SK-N-SH (cell line): Measurements from ENCODE around the gene DSCAM. TPM values are rescaled to one million over a fixed set of nuclear protein-coding genes. Genes with fewer than 3 reads are reported as not detected.

Source experiments
- CTCF ChIA-PET: fragments of 300-600, 350-600 bp; formaldehyde crosslinking; extraction: SDS; loops from one replicate; lab custom pipeline; 2021; lab: Yijun Ruan, JAX
- POLR2A ChIA-PET: fragments of 350-600 bp; sonication (Branson Sonifier 250); formaldehyde crosslinking; extraction: SDS; loops from one replicate; lab custom pipeline; 2020; ENCODE audit warnings: antibody characterized with exemption, inconsistent platforms; lab: Yijun Ruan, JAX
- DNase-seq: peaks from one replicate; pipeline ENCODE4 v3.0.0; 2012
- H2AFZ ChIP-seq: fragments of 200-600 bp; sonication (generic); 2 replicates; pipeline ENCODE4 v1.8.1; 2016; ENCODE audit warnings: antibody characterized with exemption, mild to moderate bottlenecking, low read depth
- H3F3A ChIP-seq: fragments of 200-600 bp; sonication (generic); replicated peaks from 2 replicates; pipeline ENCODE3; 2016; ENCODE audit warnings: antibody characterized with exemption, mild to moderate bottlenecking; ENCODE audit not compliant: insufficient read depth
- H3K27ac ChIP-seq, 2 experiments: fragments of 200-500 bp in 1 of 2; fragments of 200-600 bp in 1 of 2; sonication (Bioruptor generic) in 1 of 2; sonication (generic), shearing (Covaris generic) in 1 of 2; 2 replicates each; pipeline versions ENCODE4 v1.5.1 to v1.6.1; 2014 to 2016; ENCODE audit warnings: low read depth in 2 of 2, inconsistent platforms in 1 of 2, low read length in 1 of 2, mild to moderate bottlenecking in 1 of 2, mixed read lengths in 1 of 2
- H3K27me3 ChIP-seq: fragments of 200-600 bp; sonication (generic), shearing (Covaris generic); 2 replicates; pipeline ENCODE4 v1.6.1; 2016; ENCODE audit warnings: mixed run types; ENCODE audit not compliant: insufficient read depth
- H3K36me3 ChIP-seq, 2 experiments: fragments of 200-500 bp in 1 of 2; fragments of 200-600 bp in 1 of 2; sonication (Bioruptor generic) in 1 of 2; sonication (generic) in 1 of 2; replicated peaks in 1 of 2; 2 replicates each; pipeline versions ENCODE3 to v1.5.1; 2014 to 2016; ENCODE audit warnings: low read length in 1 of 2, mild to moderate bottlenecking in 1 of 2; ENCODE audit not compliant: insufficient read depth in 2 of 2, control insufficient read depth in 1 of 2
- H3K4me1 ChIP-seq, 2 experiments: fragments of 200-500 bp in 1 of 2; fragments of 200-600 bp in 1 of 2; sonication (Bioruptor generic) in 1 of 2; sonication (generic), shearing (Covaris generic) in 1 of 2; 2 replicates each; pipeline versions ENCODE4 v1.5.1 to v1.6.1; 2014 to 2016; ENCODE audit warnings: low read depth in 1 of 2, low read length in 1 of 2, mixed run types in 1 of 2; ENCODE audit not compliant: insufficient read depth in 2 of 2, control insufficient read depth in 1 of 2
- H3K4me2 ChIP-seq: fragments of 200-600 bp; sonication (generic), shearing (Covaris generic); 2 replicates; pipeline ENCODE4 v1.6.1; 2017; ENCODE audit warnings: mixed run types
- H3K4me3 ChIP-seq, 2 experiments: fragments of 200-500 bp in 1 of 2; fragments of 200-600 bp in 1 of 2; sonication (Bioruptor generic) in 1 of 2; sonication (generic), shearing (Covaris generic) in 1 of 2; 2 replicates each; pipeline versions ENCODE4 v1.5.1 to v1.8.1; 2014 to 2016; ENCODE audit warnings: low read depth in 2 of 2, inconsistent platforms in 1 of 2, low read length in 1 of 2, mild to moderate bottlenecking in 1 of 2, mixed read lengths in 1 of 2, moderate library complexity in 1 of 2
- H3K79me2 ChIP-seq: fragments of 200-600 bp; sonication (generic); 2 replicates; pipeline ENCODE4 v1.8.1; 2017; ENCODE audit warnings: mild to moderate bottlenecking; ENCODE audit not compliant: insufficient read depth
- H3K9ac ChIP-seq: fragments of 200-600 bp; sonication (generic); 2 replicates; pipeline ENCODE4 v1.6.1; 2017; ENCODE audit warnings: mixed run types
- H3K9me2 ChIP-seq: fragments of 200-600 bp; sonication (generic); 2 replicates; pipeline ENCODE4 v1.6.1; 2017; ENCODE audit warnings: mixed run types
- H3K9me3 ChIP-seq: fragments of 200-600 bp; sonication (generic); 2 replicates; pipeline ENCODE4 v1.6.1; 2017; ENCODE audit warnings: mixed run types, mild to moderate bottlenecking, moderate library complexity
- H4K20me1 ChIP-seq: fragments of 200-600 bp; sonication (generic); 2 replicates; pipeline ENCODE4 v1.6.1; 2017; ENCODE audit warnings: mild to moderate bottlenecking, mixed run types; ENCODE audit not compliant: insufficient read depth
- FOSL2 ChIP-seq: IDR thresholded peaks from 2 replicates; pipeline ENCODE4 v1.4.0; 2012; ENCODE audit warnings: low read depth, mild to moderate bottlenecking, moderate library complexity, borderline replicate concordance
- GABPA ChIP-seq: IDR thresholded peaks from 2 replicates; pipeline ENCODE4 v1.4.0; 2012; ENCODE audit warnings: low read depth, mild to moderate bottlenecking
- JUND ChIP-seq: IDR thresholded peaks from 2 replicates; pipeline ENCODE4 v1.4.0; 2012
- MEF2A ChIP-seq: IDR thresholded peaks from 2 replicates; pipeline ENCODE4 v1.4.0; 2012; ENCODE audit warnings: low read depth, borderline replicate concordance
- MXI1 ChIP-seq: IDR thresholded peaks from 2 replicates; pipeline ENCODE4 v1.6.1; 2012; ENCODE audit warnings: mild to moderate bottlenecking, low read depth, low read length, improper control_type of control experiment
- NFIC ChIP-seq: IDR thresholded peaks from 2 replicates; pipeline ENCODE4 v1.4.0; 2012; ENCODE audit warnings: borderline replicate concordance
- RAD21 ChIP-seq: IDR thresholded peaks from 2 replicates; pipeline ENCODE4 v1.6.1; 2012; ENCODE audit warnings: mild to moderate bottlenecking, low read length
- SMC3 ChIP-seq: IDR thresholded peaks from 2 replicates; pipeline ENCODE4 v1.6.1; 2012; ENCODE audit warnings: low read depth, low read length, improper control_type of control experiment
- TEAD4 ChIP-seq: IDR thresholded peaks from 2 replicates; pipeline ENCODE4 v1.4.0; 2012; ENCODE audit warnings: mild to moderate bottlenecking, borderline replicate concordance; ENCODE audit not compliant: insufficient read depth
- WGBS: methylation state at CpG from one replicate; pipeline ENCODE4 v1.1.6; 2017; ENCODE audit warnings: low lambda C conversion rate; 5-methylcytosine and 5-hydroxymethylcytosine counted together
- polyA plus RNA-seq, 3 experiments: library from polyadenylated mRNA; depleted of rRNA; stranded (reverse); fragments of >200 nt; gene quantifications; 2 replicates each; pipeline ENCODE4 v1.2.3, GENCODE V29; 2012
- TF ChIP-seq, protein P1 (sequence below): IDR thresholded peaks from 2 replicates; pipeline ENCODE4 v1.4.0; 2012; ENCODE audit warnings: low read depth, borderline replicate concordance
- TF ChIP-seq, protein P2 (sequence below): fragments of 200-600 bp; sonication (generic); IDR thresholded peaks from 2 replicates; pipeline ENCODE4 v1.6.1; 2017; ENCODE audit warnings: antibody characterized with exemption, mild to moderate bottlenecking, moderate library complexity
- TF ChIP-seq, protein P3 (sequence below): fragments of 150-350 bp; IDR thresholded peaks from 2 replicates; pipeline ENCODE4 v1.6.1; 2017; ENCODE audit warnings: antibody characterized with exemption, low read length, low read depth, borderline replicate concordance
- TF ChIP-seq, protein P4 (sequence below): IDR thresholded peaks from 2 replicates; pipeline ENCODE4 v1.4.0; 2012; ENCODE audit warnings: low read depth

Gene DSCAM
- polyA plus RNA-seq, 1 of the 3 experiments (the other 2 are of a cell fraction), result not detected

DNA sequence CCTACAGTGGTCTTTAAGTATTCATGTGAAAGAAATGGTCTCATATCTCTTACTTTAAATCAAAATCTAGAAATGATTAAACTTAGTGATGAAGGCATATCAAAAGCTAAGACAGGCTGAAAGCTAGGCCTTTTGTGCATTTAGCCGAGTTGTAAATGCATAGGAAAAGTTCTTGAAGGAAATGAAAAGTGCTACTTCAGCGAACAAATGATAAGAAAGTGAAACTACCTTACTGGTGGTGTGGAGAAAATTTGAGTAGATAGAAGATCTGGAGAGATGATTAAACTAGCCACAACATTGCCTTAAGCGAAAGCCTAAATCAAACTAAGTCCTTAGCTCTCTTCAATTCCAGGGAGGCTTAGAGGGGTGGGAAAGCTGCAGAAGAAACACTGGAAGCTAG is 147.6 kb downstream of the DSCAM start:
- TF ChIP-seq, protein P1, sequence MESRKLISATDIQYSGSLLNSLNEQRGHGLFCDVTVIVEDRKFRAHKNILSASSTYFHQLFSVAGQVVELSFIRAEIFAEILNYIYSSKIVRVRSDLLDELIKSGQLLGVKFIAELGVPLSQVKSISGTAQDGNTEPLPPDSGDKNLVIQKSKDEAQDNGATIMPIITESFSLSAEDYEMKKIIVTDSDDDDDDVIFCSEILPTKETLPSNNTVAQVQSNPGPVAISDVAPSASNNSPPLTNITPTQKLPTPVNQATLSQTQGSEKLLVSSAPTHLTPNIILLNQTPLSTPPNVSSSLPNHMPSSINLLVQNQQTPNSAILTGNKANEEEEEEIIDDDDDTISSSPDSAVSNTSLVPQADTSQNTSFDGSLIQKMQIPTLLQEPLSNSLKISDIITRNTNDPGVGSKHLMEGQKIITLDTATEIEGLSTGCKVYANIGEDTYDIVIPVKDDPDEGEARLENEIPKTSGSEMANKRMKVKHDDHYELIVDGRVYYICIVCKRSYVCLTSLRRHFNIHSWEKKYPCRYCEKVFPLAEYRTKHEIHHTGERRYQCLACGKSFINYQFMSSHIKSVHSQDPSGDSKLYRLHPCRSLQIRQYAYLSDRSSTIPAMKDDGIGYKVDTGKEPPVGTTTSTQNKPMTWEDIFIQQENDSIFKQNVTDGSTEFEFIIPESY, result no peak
- TF ChIP-seq TEAD4 (no peak), RAD21 (no peak), MEF2A (no peak), GABPA (no peak)
- TF ChIP-seq, protein P2, sequence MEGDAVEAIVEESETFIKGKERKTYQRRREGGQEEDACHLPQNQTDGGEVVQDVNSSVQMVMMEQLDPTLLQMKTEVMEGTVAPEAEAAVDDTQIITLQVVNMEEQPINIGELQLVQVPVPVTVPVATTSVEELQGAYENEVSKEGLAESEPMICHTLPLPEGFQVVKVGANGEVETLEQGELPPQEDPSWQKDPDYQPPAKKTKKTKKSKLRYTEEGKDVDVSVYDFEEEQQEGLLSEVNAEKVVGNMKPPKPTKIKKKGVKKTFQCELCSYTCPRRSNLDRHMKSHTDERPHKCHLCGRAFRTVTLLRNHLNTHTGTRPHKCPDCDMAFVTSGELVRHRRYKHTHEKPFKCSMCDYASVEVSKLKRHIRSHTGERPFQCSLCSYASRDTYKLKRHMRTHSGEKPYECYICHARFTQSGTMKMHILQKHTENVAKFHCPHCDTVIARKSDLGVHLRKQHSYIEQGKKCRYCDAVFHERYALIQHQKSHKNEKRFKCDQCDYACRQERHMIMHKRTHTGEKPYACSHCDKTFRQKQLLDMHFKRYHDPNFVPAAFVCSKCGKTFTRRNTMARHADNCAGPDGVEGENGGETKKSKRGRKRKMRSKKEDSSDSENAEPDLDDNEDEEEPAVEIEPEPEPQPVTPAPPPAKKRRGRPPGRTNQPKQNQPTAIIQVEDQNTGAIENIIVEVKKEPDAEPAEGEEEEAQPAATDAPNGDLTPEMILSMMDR, result no peak
- TF ChIP-seq, protein P3, sequence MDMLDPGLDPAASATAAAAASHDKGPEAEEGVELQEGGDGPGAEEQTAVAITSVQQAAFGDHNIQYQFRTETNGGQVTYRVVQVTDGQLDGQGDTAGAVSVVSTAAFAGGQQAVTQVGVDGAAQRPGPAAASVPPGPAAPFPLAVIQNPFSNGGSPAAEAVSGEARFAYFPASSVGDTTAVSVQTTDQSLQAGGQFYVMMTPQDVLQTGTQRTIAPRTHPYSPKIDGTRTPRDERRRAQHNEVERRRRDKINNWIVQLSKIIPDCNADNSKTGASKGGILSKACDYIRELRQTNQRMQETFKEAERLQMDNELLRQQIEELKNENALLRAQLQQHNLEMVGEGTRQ, result no peak
- DNase-seq, result no peak
- Histone ChIP-seq H3K9ac (no peak overlapping the region), H3K36me3 (no peaks in the 10 kb centered on the region), H3K4me1 (no peaks in the 10 kb centered on the region), H3K9me3 (no peaks in the 10 kb centered on the region; the same call in 1 of the 2 replicates), H4K20me1 (no peaks in the 10 kb centered on the region), H3K4me2 (no peak overlapping the region), H2AFZ (no peak overlapping the region), H3K9me2 (no peaks in the 10 kb centered on the region), H3K27ac (no peak overlapping the region), H3K27me3 (no peaks in the 10 kb centered on the region), H3K79me2 (no peaks in the 10 kb centered on the region), H3F3A (no peaks in the 10 kb centered on the region), H3K4me3 (no peak overlapping the region)
- ChIA-PET CTCF (no interaction called here), POLR2A (no interaction called here)
- 18% methylated on average over 3 of the region's 3 CpGs for WGBS

DNA sequence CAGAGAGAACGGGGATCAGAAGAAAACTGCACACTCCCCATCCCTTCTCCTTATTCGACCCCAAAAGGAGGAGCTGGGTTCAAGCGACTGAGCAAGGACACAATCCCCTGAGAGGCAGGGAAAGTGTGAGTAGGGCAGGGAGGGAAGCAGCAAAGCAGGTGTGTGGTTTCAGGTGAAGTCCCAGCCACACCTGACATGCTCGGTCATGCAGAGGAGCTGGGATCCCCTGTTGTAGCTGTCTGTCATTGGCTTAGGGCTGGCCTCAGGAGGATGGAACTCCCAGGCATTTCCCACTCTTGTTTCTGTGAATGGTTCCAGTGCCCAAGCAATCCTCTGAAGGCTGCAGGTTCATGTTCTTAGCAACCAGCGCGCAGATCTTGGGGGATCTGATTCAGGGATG is 150.7 kb downstream of the DSCAM start:
- ChIA-PET CTCF (interaction anchor here (0.7 kb wide), 1 partner anchor 9 kb away, joined by 4 read pairs; no protein-coding TSS in a partner anchor), POLR2A (no interaction called here)
- no peak for DNase-seq
- no peak overlapping the region for H3K27ac ChIP-seq
- H3K9me3 ChIP-seq, result no peaks in the 10 kb centered on the region
- no peak overlapping the region for H3K4me2 ChIP-seq
- H4K20me1 ChIP-seq, result no peaks in the 10 kb centered on the region
- no peak overlapping the region for H2AFZ ChIP-seq
- no peaks in the 10 kb centered on the region for H3F3A ChIP-seq
- H3K36me3 ChIP-seq, result no peaks in the 10 kb centered on the region
- TF ChIP-seq, protein P2, result no peak
- TF ChIP-seq SMC3 (no peak), FOSL2 (no peak), MXI1 (no peak), JUND (no peak), NFIC (no peak)
- TF ChIP-seq, protein P4, sequence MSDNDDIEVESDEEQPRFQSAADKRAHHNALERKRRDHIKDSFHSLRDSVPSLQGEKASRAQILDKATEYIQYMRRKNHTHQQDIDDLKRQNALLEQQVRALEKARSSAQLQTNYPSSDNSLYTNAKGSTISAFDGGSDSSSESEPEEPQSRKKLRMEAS, result no peak
- TF ChIP-seq, protein P3, result no peak
- TF ChIP-seq, protein P1, result no peak
- H3K27me3 ChIP-seq, result no peaks in the 10 kb centered on the region
- H3K79me2 ChIP-seq, result no peaks in the 10 kb centered on the region
- 21% methylated on average over 5 of the region's 6 CpGs for WGBS
- no peak overlapping the region for H3K4me3 ChIP-seq
- H3K4me1 ChIP-seq, result no peaks in the 10 kb centered on the region
- H3K9ac ChIP-seq, result no peak overlapping the region
- no peaks in the 10 kb centered on the region for H3K9me2 ChIP-seq
